ENCODE data around the gene SH3BP5.
"Not testable (repeated sequence)": the region's sequence is repeated elsewhere in the genome, so short reads cannot be mapped to it uniquely, and the experiment has no call there.

Gene SH3BP5

GRCh38 chr3:15361494-15362214, 29.3 kb upstream of the SH3BP5 start:
- no peak overlapping the region for H3K9ac ChIP-seq (ENCODE audit: low read depth in 1 of 2, low read length in 2 of 2)
- H3K4me3 ChIP-seq (ENCODE audit: low read length in 2 of 2), result no peak overlapping the region
- H3K36me3 ChIP-seq (ENCODE audit: control insufficient read depth in 2 of 2, insufficient read depth in 2 of 2, low read length in 2 of 2), result no peaks in the 10 kb centered on the region
- H3K27me3 ChIP-seq (ENCODE audit: control insufficient read depth in 2 of 2, insufficient read depth in 2 of 2, low read length in 2 of 2), result no peaks in the 10 kb centered on the region
- peaks cover 0 to 8% of the 10 kb centered on the region in 2 donors for H3K4me1 ChIP-seq (ENCODE audit: control insufficient read depth in 2 of 2, insufficient read depth in 2 of 2, low read length in 2 of 2)
- no peaks in the 10 kb centered on the region for H3K9me3 ChIP-seq (ENCODE audit: control insufficient read depth in 2 of 2, low read length in 2 of 2)
- peak overlapping the region; percentile 3 to 63 for H3K27ac ChIP-seq (ENCODE audit: low read depth in 2 of 2, low read length in 2 of 2)

DNA sequence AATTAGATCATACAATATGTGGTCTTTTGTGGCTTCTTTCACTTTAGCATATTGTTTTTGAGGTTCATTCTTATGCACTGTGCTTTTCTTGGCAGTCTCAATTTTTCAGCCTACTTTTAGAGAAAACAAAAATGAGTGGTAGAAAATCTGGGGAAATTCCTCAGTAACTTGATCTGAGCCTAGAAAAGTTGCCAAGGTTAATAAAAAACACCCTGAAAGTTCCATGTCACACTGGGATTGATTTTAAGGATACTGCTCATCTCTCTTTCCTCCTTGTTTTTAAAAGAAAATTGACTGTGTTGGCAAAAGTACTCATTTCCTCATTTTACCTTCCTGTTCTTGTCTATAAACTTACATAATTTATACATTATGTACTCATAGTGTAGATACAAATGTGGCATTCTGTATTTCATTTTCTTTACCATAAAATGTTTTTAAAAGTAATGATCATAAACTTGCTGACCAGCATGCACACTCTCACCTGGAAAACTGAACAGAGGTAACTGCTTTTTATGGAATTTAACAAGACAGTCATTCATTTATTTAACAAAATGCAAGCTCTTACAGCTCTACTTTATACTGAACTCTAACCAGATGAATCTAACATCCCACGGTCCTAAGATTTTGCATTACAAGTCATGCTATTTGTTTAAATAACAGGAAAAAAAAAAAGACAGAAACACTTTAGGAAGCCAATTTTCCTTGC, 28.6 kb upstream of the SH3BP5 start:
- H3K9me3 ChIP-seq (ENCODE audit: control insufficient read depth in 2 of 2, low read length in 2 of 2), result no peaks in the 10 kb centered on the region
- H3K36me3 ChIP-seq (ENCODE audit: control insufficient read depth in 2 of 2, insufficient read depth in 2 of 2, low read length in 2 of 2), result no peaks in the 10 kb centered on the region
- H3K9ac ChIP-seq (ENCODE audit: low read depth in 1 of 2, low read length in 2 of 2), result no peak overlapping the region
- H3K27ac ChIP-seq (ENCODE audit: low read depth in 2 of 2, low read length in 2 of 2), result peak overlapping the region in 1 of 2 donors; percentile 63
- H3K27me3 ChIP-seq (ENCODE audit: control insufficient read depth in 2 of 2, insufficient read depth in 2 of 2, low read length in 2 of 2), result no peaks in the 10 kb centered on the region
- H3K4me1 ChIP-seq (ENCODE audit: control insufficient read depth in 2 of 2, insufficient read depth in 2 of 2, low read length in 2 of 2), result peaks cover 4 to 8% of the 10 kb centered on the region in 2 donors
- H3K4me3 ChIP-seq (ENCODE audit: low read length in 2 of 2), result no peak overlapping the region

- H3K4me1 ChIP-seq (ENCODE audit: control insufficient read depth in 2 of 2, insufficient read depth in 2 of 2, low read length in 2 of 2), result peaks cover 4 to 8% of the 10 kb centered on the region in 2 donors
- H3K27ac ChIP-seq (ENCODE audit: low read depth in 2 of 2, low read length in 2 of 2), result no peak overlapping the region
- no peak overlapping the region for H3K9ac ChIP-seq (ENCODE audit: low read depth in 1 of 2, low read length in 2 of 2)
Observed at GRCh38 chr3:15359677-15360397, 27.5 kb upstream of the SH3BP5 start.

GRCh38 chr3:15356651-15357061, 24.3 kb upstream of the SH3BP5 start:
- not testable (repeated sequence) for H3K4me3 ChIP-seq (ENCODE audit: low read length in 2 of 2); H3K9me3 ChIP-seq (ENCODE audit: control insufficient read depth in 2 of 2, low read length in 2 of 2); H3K4me1 ChIP-seq (ENCODE audit: control insufficient read depth in 2 of 2, insufficient read depth in 2 of 2, low read length in 2 of 2); H3K27ac ChIP-seq (ENCODE audit: low read depth in 2 of 2, low read length in 2 of 2); H3K36me3 ChIP-seq (ENCODE audit: control insufficient read depth in 2 of 2, insufficient read depth in 2 of 2, low read length in 2 of 2); H3K27me3 ChIP-seq (ENCODE audit: control insufficient read depth in 2 of 2, insufficient read depth in 2 of 2, low read length in 2 of 2); H3K9ac ChIP-seq (ENCODE audit: low read depth in 1 of 2, low read length in 2 of 2)

More at GRCh38 chr3:15359677-15360397, 27.5 kb upstream of the SH3BP5 start:
- Histone ChIP-seq H3K9me3 (ENCODE audit: control insufficient read depth in 2 of 2, low read length in 2 of 2) (no peaks in the 10 kb centered on the region), H3K36me3 (ENCODE audit: control insufficient read depth in 2 of 2, insufficient read depth in 2 of 2, low read length in 2 of 2) (no peaks in the 10 kb centered on the region), H3K27me3 (ENCODE audit: control insufficient read depth in 2 of 2, insufficient read depth in 2 of 2, low read length in 2 of 2) (no peaks in the 10 kb centered on the region), H3K4me3 (ENCODE audit: low read length in 2 of 2) (no peak overlapping the region)

- Histone ChIP-seq H3K4me3 (ENCODE audit: low read length in 2 of 2) (no peak overlapping the region), H3K9ac (ENCODE audit: low read depth in 1 of 2, low read length in 2 of 2) (no peak overlapping the region), H3K27me3 (ENCODE audit: control insufficient read depth in 2 of 2, insufficient read depth in 2 of 2, low read length in 2 of 2) (no peaks in the 10 kb centered on the region), H3K36me3 (ENCODE audit: control insufficient read depth in 2 of 2, insufficient read depth in 2 of 2, low read length in 2 of 2) (no peaks in the 10 kb centered on the region), H3K4me1 (ENCODE audit: control insufficient read depth in 2 of 2, insufficient read depth in 2 of 2, low read length in 2 of 2) (peaks cover 0 to 4% of the 10 kb centered on the region in 2 donors), H3K9me3 (ENCODE audit: control insufficient read depth in 2 of 2, low read length in 2 of 2) (peaks cover 0 to 3% of the 10 kb centered on the region in 2 donors), H3K27ac (ENCODE audit: low read depth in 2 of 2, low read length in 2 of 2) (no peak overlapping the region)
Observed at GRCh38 chr3:15356176-15356575, 23.8 kb upstream of the SH3BP5 start.

DNA sequence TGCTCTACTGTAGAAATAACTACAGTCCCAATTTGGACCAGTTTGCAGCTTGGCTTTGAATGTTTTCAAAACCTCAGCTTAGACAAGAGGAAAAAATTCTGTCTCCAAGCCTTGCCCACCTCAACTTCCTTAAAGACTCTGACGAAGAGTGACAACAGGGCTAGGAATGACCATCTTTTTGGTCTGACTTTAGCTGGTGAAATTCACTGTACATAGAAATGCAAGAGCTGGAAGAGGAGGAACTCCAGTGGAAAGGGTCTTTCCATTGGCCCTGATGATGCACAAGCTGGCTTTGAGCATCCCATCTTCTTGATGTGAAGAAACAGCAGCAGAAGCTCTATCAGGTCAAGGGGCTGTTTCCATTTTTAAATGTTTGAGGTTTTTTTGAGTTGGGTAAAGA, 22.7 kb upstream of the SH3BP5 start:
- Histone ChIP-seq H3K36me3 (ENCODE audit: control insufficient read depth in 2 of 2, insufficient read depth in 2 of 2, low read length in 2 of 2) (no peaks in the 10 kb centered on the region), H3K9ac (ENCODE audit: low read depth in 1 of 2, low read length in 2 of 2) (no peak overlapping the region), H3K27me3 (ENCODE audit: control insufficient read depth in 2 of 2, insufficient read depth in 2 of 2, low read length in 2 of 2) (no peaks in the 10 kb centered on the region), H3K4me1 (ENCODE audit: control insufficient read depth in 2 of 2, insufficient read depth in 2 of 2, low read length in 2 of 2) (peaks cover 0 to 4% of the 10 kb centered on the region in 2 donors), H3K9me3 (ENCODE audit: control insufficient read depth in 2 of 2, low read length in 2 of 2) (peaks cover 0 to 3% of the 10 kb centered on the region in 2 donors), H3K4me3 (ENCODE audit: low read length in 2 of 2) (no peak overlapping the region), H3K27ac (ENCODE audit: low read depth in 2 of 2, low read length in 2 of 2) (no peak overlapping the region)

GRCh38 chr3:15354485-15354884, 22.1 kb upstream of the SH3BP5 start:
- H3K36me3 ChIP-seq (ENCODE audit: control insufficient read depth in 2 of 2, insufficient read depth in 2 of 2, low read length in 2 of 2), result no peaks in the 10 kb centered on the region
- H3K9ac ChIP-seq (ENCODE audit: low read depth in 1 of 2, low read length in 2 of 2), result no peak overlapping the region
- H3K9me3 ChIP-seq (ENCODE audit: control insufficient read depth in 2 of 2, low read length in 2 of 2), result peaks cover 0 to 3% of the 10 kb centered on the region in 2 donors
- no peaks in the 10 kb centered on the region for H3K27me3 ChIP-seq (ENCODE audit: control insufficient read depth in 2 of 2, insufficient read depth in 2 of 2, low read length in 2 of 2)
- H3K4me3 ChIP-seq (ENCODE audit: low read length in 2 of 2), result no peak overlapping the region
- no peak overlapping the region for H3K27ac ChIP-seq (ENCODE audit: low read depth in 2 of 2, low read length in 2 of 2)
- peaks cover 0 to 4% of the 10 kb centered on the region in 2 donors for H3K4me1 ChIP-seq (ENCODE audit: control insufficient read depth in 2 of 2, insufficient read depth in 2 of 2, low read length in 2 of 2)

DNA sequence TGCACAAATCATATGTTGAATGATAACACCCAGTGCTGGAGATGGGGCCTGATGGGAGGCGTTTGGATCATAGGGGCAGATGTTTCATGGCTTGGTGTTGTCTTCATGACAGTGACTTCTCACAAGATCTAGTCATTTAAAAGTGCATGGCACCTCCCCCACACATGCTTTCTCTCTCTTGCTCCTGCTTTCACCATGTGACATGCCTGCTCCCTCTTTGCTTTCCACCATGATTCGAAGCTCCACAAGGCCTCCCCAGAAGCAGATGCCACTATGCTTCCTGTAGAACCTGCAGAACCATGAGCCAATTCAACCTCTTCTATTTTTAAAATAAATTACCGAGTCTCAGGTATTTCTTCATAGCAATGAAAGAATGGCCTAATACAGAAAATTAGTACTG, 17.8 kb upstream of the SH3BP5 start:
- Histone ChIP-seq H3K27ac (ENCODE audit: low read depth in 2 of 2, low read length in 2 of 2) (no peak overlapping the region), H3K36me3 (ENCODE audit: control insufficient read depth in 2 of 2, insufficient read depth in 2 of 2, low read length in 2 of 2) (no peaks in the 10 kb centered on the region), H3K9ac (ENCODE audit: low read depth in 1 of 2, low read length in 2 of 2) (no peak overlapping the region), H3K4me1 (ENCODE audit: control insufficient read depth in 2 of 2, insufficient read depth in 2 of 2, low read length in 2 of 2) (no peaks in the 10 kb centered on the region), H3K4me3 (ENCODE audit: low read length in 2 of 2) (no peak overlapping the region), H3K27me3 (ENCODE audit: control insufficient read depth in 2 of 2, insufficient read depth in 2 of 2, low read length in 2 of 2) (no peaks in the 10 kb centered on the region), H3K9me3 (ENCODE audit: control insufficient read depth in 2 of 2, low read length in 2 of 2) (peaks cover 0 to 3% of the 10 kb centered on the region in 2 donors)

- H3K27ac ChIP-seq (ENCODE audit: low read depth in 2 of 2, low read length in 2 of 2); H3K36me3 ChIP-seq (ENCODE audit: control insufficient read depth in 2 of 2, insufficient read depth in 2 of 2, low read length in 2 of 2); H3K4me3 ChIP-seq (ENCODE audit: low read length in 2 of 2); H3K27me3 ChIP-seq (ENCODE audit: control insufficient read depth in 2 of 2, insufficient read depth in 2 of 2, low read length in 2 of 2); H3K4me1 ChIP-seq (ENCODE audit: control insufficient read depth in 2 of 2, insufficient read depth in 2 of 2, low read length in 2 of 2); H3K9ac ChIP-seq (ENCODE audit: low read depth in 1 of 2, low read length in 2 of 2); H3K9me3 ChIP-seq (ENCODE audit: control insufficient read depth in 2 of 2, low read length in 2 of 2): not testable (repeated sequence)
Observed at GRCh38 chr3:15349438-15349837, 17.1 kb upstream of the SH3BP5 start.

- Histone ChIP-seq H3K9me3 (ENCODE audit: control insufficient read depth in 2 of 2, low read length in 2 of 2) (peaks cover 0 to 3% of the 10 kb centered on the region in 2 donors), H3K4me1 (ENCODE audit: control insufficient read depth in 2 of 2, insufficient read depth in 2 of 2, low read length in 2 of 2) (no peaks in the 10 kb centered on the region), H3K27me3 (ENCODE audit: control insufficient read depth in 2 of 2, insufficient read depth in 2 of 2, low read length in 2 of 2) (no peaks in the 10 kb centered on the region), H3K36me3 (ENCODE audit: control insufficient read depth in 2 of 2, insufficient read depth in 2 of 2, low read length in 2 of 2) (no peaks in the 10 kb centered on the region), H3K9ac (ENCODE audit: low read depth in 1 of 2, low read length in 2 of 2) (no peak overlapping the region), H3K4me3 (ENCODE audit: low read length in 2 of 2) (no peak overlapping the region), H3K27ac (ENCODE audit: low read depth in 2 of 2, low read length in 2 of 2) (peak overlapping the region in 1 of 2 donors; percentile 19)
Observed at GRCh38 chr3:15348246-15348645, 15.9 kb upstream of the SH3BP5 start.

All from mucosa of rectum (tissue), 2 donors.